A549 treated with AZD9567 at 1 μM for 4 hours (cell line): Measurements from ENCODE around the gene PLPP4. TPM values are rescaled to one million over a fixed set of nuclear protein-coding genes. Genes with fewer than 3 reads are reported as not detected.

Source experiments
- total RNA-seq: library from RNA; stranded (reverse); fragments of 200-300 nt; extraction: Qiagen RNA extraction; gene quantifications from 5 replicates; pipeline ENCODE4 v1.2.3, GENCODE V29; 2022; ENCODE audit not compliant: insufficient read depth

PLPP4 gene
- 0.05 to 0.25 TPM in 2 of 5 replicates, not detected in the others for total RNA-seq

GRCh38 chr10:120456626-120457430, at the start of gene PLPP4:
PLPP4 (plus strand) TSS chr10:120457227; CDS start chr10:120457306, 79 bp downstream.

